WTC11 (cell line): ENCODE results near the gene OSBPL9. TPM values are rescaled to one million over a fixed set of nuclear protein-coding genes. Genes with fewer than 3 reads are reported as not detected.

Experiments used
- ATAC-seq: fragments of 200-7000 bp; cut with Tn5 transposase; 2 replicates; pipeline ENCODE4 v1.10.0; 2021; ENCODE audit warnings: mild to moderate bottlenecking, moderate library complexity
- CTCF ChIA-PET: fragments of 300-600 bp; sonication (Branson Sonifier 250); formaldehyde crosslinking; loops from one replicate; lab custom pipeline; 2021; ENCODE audit warnings: antibody characterized with exemption; lab: Charles Lee
- POLR2A ChIA-PET: fragments of 350-600 bp; sonication (Branson Sonifier 250); formaldehyde crosslinking; loops from one replicate; lab custom pipeline; 2021; ENCODE audit warnings: antibody characterized with exemption; lab: Charles Lee
- DNase-seq: peaks from one replicate; pipeline ENCODE4 v3.0.0; 2021; ENCODE audit warnings: low spot score
- H3K27ac Mint-ChIP-seq: 2 replicates; pipeline ENCODE4 v1.8.0; 2021; ENCODE audit warnings: mixed read lengths
- H3K27me3 Mint-ChIP-seq: 2 replicates; pipeline ENCODE4 v1.8.0; 2021; ENCODE audit warnings: low read depth, mild to moderate bottlenecking, moderate library complexity, mixed read lengths
- H3K36me3 Mint-ChIP-seq: 2 replicates; pipeline ENCODE4 v1.8.0; 2021; ENCODE audit warnings: mixed read lengths
- H3K4me1 Mint-ChIP-seq: 2 replicates; pipeline ENCODE4 v1.8.0; 2022; ENCODE audit warnings: mixed read lengths
- H3K4me3 Mint-ChIP-seq: 2 replicates; pipeline ENCODE4 v1.8.0; 2021; ENCODE audit warnings: mild to moderate bottlenecking, moderate library complexity, mixed read lengths
- H3K9me3 Mint-ChIP-seq: 2 replicates; pipeline ENCODE4 v1.8.0; 2021; ENCODE audit warnings: mixed read lengths
- AFF4 ChIP-seq: sonication (generic); formaldehyde crosslinking; IDR thresholded peaks from 2 replicates; pipeline ENCODE4 v1.8.1; 2023; ENCODE audit warnings: mild to moderate bottlenecking, missing genetic modification reagents, borderline replicate concordance
- ATF2 ChIP-seq: sonication (generic); formaldehyde crosslinking; IDR thresholded peaks from 2 replicates; pipeline ENCODE4 v1.8.1; 2022; ENCODE audit warnings: low read depth, missing genetic modification reagents, borderline replicate concordance
- CTCF ChIP-seq: fragments of 200-600 bp; IDR thresholded peaks from 2 replicates; pipeline ENCODE4 v1.8.0; 2022; ENCODE audit warnings: antibody characterized with exemption
- ESRRA ChIP-seq: sonication (generic); formaldehyde crosslinking; IDR thresholded peaks from 2 replicates; pipeline ENCODE4 v1.8.1; 2022; ENCODE audit warnings: mild to moderate bottlenecking, missing genetic modification reagents, borderline replicate concordance
- FOXJ3 ChIP-seq: sonication (generic); formaldehyde crosslinking; IDR thresholded peaks from 2 replicates; pipeline ENCODE4 v1.9.0; 2021; ENCODE audit warnings: missing genetic modification reagents, mild to moderate bottlenecking, borderline replicate concordance
- HMGA2 ChIP-seq: fragments of 250-450 bp; sonication (Bioruptor Pico); IDR thresholded peaks from 2 replicates; pipeline ENCODE4 v1.4.0; 2021; ENCODE audit warnings: mild to moderate bottlenecking, moderate library complexity
- HMGXB4 ChIP-seq: sonication (generic); formaldehyde crosslinking; IDR thresholded peaks from 2 replicates; pipeline ENCODE4 v1.8.1; 2023; ENCODE audit warnings: mild to moderate bottlenecking, moderate library complexity, missing genetic modification reagents
- TCF7 ChIP-seq: sonication (generic); formaldehyde crosslinking; IDR thresholded peaks from 2 replicates; pipeline ENCODE4 v1.8.0; 2022; ENCODE audit warnings: mild to moderate bottlenecking, low read depth, missing genetic modification reagents, moderate library complexity
- TEAD4 ChIP-seq: sonication (generic); formaldehyde crosslinking; IDR thresholded peaks from 2 replicates; pipeline ENCODE4 v1.8.0; 2022; ENCODE audit warnings: mild to moderate bottlenecking, missing genetic modification reagents
- ZBTB21 ChIP-seq: sonication (generic); formaldehyde crosslinking; IDR thresholded peaks from 2 replicates; pipeline ENCODE4 v1.8.1; 2023; ENCODE audit warnings: mild to moderate bottlenecking, missing genetic modification reagents, borderline replicate concordance
- ZNF423 ChIP-seq: fragments of 250-450 bp; sonication (Bioruptor Pico); IDR thresholded peaks from 2 replicates; pipeline ENCODE4 v2.1.2; 2022; ENCODE audit warnings: mild to moderate bottlenecking, moderate library complexity
- ZNF532 ChIP-seq: fragments of 250-450 bp; sonication (Bioruptor Pico); IDR thresholded peaks from 2 replicates; pipeline ENCODE4 v1.9.0; 2021; ENCODE audit warnings: mild to moderate bottlenecking, borderline replicate concordance
- total RNA-seq: library from RNA; stranded (reverse); gene quantifications from 3 replicates; pipeline ENCODE4 v1.2.3, GENCODE V29; 2021
- TF ChIP-seq, protein P1 (sequence below): sonication (generic); formaldehyde crosslinking; IDR thresholded peaks from 2 replicates; pipeline ENCODE4 v1.8.0; 2023; ENCODE audit warnings: missing genetic modification reagents
- TF ChIP-seq, protein P2 (sequence below): sonication (generic); formaldehyde crosslinking; conservative IDR thresholded peaks from 2 replicates; pipeline ENCODE4 v1.8.1; 2023; ENCODE audit warnings: mild to moderate bottlenecking, low read depth, missing genetic modification reagents, moderate library complexity
- TF ChIP-seq, protein P3 (sequence below): sonication (generic); formaldehyde crosslinking; IDR thresholded peaks from 2 replicates; pipeline ENCODE4 v1.8.1; 2022; ENCODE audit warnings: low read depth, mild to moderate bottlenecking, moderate library complexity, missing genetic modification reagents, borderline replicate concordance
- TF ChIP-seq, protein P4 (sequence below): sonication (generic); formaldehyde crosslinking; IDR thresholded peaks from 2 replicates; pipeline ENCODE4 v1.8.1; 2023; ENCODE audit warnings: mild to moderate bottlenecking, missing genetic modification reagents, moderate library complexity

Gene OSBPL9
- total RNA-seq, 1 experiment from 2014 or later = 55.6 TPM

GRCh38 chr1:51750218-51750617 is 133.3 kb downstream of the OSBPL9 start:
- Mint-ChIP-seq H3K36me3 (peaks cover 21% of the 10 kb centered on the region), H3K4me1 (no peaks in the 10 kb centered on the region; the same call in 1 of the 2 replicates), H3K4me3 (no peak overlapping the region), H3K27me3 (no peaks in the 10 kb centered on the region), H3K9me3 (no peaks in the 10 kb centered on the region), H3K27ac (no peak overlapping the region)
- ChIA-PET POLR2A (no interaction called here), CTCF (interaction anchor here (1.6 kb wide), 1 partner anchor 18 kb away, joined by 6 read pairs; no protein-coding TSS in a partner anchor)
- ATAC-seq (no peak), DNase-seq (no peak)
- no peak for TF ChIP-seq HMGA2 (CRISPR knock-in tag)
- no peak for TF ChIP-seq FOXJ3 (CRISPR knock-in tag)
- TF ChIP-seq, protein P1, sequence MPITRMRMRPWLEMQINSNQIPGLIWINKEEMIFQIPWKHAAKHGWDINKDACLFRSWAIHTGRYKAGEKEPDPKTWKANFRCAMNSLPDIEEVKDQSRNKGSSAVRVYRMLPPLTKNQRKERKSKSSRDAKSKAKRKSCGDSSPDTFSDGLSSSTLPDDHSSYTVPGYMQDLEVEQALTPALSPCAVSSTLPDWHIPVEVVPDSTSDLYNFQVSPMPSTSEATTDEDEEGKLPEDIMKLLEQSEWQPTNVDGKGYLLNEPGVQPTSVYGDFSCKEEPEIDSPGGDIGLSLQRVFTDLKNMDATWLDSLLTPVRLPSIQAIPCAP (CRISPR knock-in tag) = no peak
- no peak for TF ChIP-seq TCF7 (CRISPR knock-in tag)
- no peak for TF ChIP-seq ESRRA (CRISPR knock-in tag)
- TF ChIP-seq HMGXB4 (CRISPR knock-in tag) = no peak
- no peak for TF ChIP-seq AFF4
- no peak for TF ChIP-seq TEAD4 (CRISPR knock-in tag)
- TF ChIP-seq ATF2 = no peak
- TF ChIP-seq, protein P2, sequence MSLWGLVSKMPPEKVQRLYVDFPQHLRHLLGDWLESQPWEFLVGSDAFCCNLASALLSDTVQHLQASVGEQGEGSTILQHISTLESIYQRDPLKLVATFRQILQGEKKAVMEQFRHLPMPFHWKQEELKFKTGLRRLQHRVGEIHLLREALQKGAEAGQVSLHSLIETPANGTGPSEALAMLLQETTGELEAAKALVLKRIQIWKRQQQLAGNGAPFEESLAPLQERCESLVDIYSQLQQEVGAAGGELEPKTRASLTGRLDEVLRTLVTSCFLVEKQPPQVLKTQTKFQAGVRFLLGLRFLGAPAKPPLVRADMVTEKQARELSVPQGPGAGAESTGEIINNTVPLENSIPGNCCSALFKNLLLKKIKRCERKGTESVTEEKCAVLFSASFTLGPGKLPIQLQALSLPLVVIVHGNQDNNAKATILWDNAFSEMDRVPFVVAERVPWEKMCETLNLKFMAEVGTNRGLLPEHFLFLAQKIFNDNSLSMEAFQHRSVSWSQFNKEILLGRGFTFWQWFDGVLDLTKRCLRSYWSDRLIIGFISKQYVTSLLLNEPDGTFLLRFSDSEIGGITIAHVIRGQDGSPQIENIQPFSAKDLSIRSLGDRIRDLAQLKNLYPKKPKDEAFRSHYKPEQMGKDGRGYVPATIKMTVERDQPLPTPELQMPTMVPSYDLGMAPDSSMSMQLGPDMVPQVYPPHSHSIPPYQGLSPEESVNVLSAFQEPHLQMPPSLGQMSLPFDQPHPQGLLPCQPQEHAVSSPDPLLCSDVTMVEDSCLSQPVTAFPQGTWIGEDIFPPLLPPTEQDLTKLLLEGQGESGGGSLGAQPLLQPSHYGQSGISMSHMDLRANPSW = no peak
- TF ChIP-seq, protein P3, sequence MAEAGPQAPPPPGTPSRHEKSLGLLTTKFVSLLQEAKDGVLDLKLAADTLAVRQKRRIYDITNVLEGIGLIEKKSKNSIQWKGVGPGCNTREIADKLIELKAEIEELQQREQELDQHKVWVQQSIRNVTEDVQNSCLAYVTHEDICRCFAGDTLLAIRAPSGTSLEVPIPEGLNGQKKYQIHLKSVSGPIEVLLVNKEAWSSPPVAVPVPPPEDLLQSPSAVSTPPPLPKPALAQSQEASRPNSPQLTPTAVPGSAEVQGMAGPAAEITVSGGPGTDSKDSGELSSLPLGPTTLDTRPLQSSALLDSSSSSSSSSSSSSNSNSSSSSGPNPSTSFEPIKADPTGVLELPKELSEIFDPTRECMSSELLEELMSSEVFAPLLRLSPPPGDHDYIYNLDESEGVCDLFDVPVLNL (CRISPR knock-in tag) = no peak
- no peak for TF ChIP-seq CTCF
- no peak for TF ChIP-seq ZNF423 (CRISPR knock-in tag)
- no peak for TF ChIP-seq ZBTB21 (CRISPR knock-in tag)
- TF ChIP-seq ZNF532 (CRISPR knock-in tag) = no peak
- TF ChIP-seq, protein P4, sequence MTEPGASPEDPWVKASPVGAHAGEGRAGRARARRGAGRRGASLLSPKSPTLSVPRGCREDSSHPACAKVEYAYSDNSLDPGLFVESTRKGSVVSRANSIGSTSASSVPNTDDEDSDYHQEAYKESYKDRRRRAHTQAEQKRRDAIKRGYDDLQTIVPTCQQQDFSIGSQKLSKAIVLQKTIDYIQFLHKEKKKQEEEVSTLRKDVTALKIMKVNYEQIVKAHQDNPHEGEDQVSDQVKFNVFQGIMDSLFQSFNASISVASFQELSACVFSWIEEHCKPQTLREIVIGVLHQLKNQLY (CRISPR knock-in tag) = no peak
